Activated CD4-positive, alpha-beta T cell treated with anti-CD3 and anti-CD28 coated beads for 24 hours (primary cell): ENCODE results near the gene RPS6KA2.

Experiments used
- DNase-seq, 2 donors: peaks; one replicate each; pipeline ENCODE4 v3.0.0-alpha.2; 2020; ENCODE audit warnings: low read depth in 2 of 2

Gene RPS6KA2

GRCh38 chr6:166572370-166573261 lies 54.4 kb downstream of the RPS6KA2 start:
- no peak for DNase-seq

GRCh38 chr6:166570929-166571713 lies 55.9 kb downstream of the RPS6KA2 start:
- DNase-seq = no peak

GRCh38 chr6:166569206-166569605 lies 57.8 kb downstream of the RPS6KA2 start:
- DNase-seq = no peak

GRCh38 chr6:166567813-166568212 lies 59.2 kb downstream of the RPS6KA2 start:
- DNase-seq = no peak

DNA sequence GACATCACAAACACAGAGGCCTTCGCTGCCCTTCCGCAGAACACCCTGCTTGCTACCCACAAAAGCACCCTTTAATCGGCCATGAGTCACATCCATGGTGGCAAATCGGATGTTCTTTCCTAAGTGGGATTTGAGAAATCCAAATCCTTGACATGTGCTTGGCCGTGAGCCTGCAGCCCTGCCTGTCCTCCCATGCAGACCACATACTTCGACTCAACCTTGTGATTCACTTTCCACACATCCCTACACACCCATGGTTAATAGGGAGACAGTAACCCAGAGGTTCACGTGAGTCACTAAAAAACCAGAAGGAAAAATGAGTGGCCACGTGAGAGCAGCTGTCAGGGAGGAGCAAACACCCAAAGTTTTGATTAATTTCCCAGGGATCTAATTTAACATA lies 59.9 kb downstream of the RPS6KA2 start:
- DNase-seq = no peak

- DNase-seq = no peak
These were observed 60.7 kb downstream of the RPS6KA2 start for GRCh38 chr6:166566026-166567011.

- DNase-seq = no peak
These were observed 61.7 kb downstream of the RPS6KA2 start for GRCh38 chr6:166565084-166565967.

DNA sequence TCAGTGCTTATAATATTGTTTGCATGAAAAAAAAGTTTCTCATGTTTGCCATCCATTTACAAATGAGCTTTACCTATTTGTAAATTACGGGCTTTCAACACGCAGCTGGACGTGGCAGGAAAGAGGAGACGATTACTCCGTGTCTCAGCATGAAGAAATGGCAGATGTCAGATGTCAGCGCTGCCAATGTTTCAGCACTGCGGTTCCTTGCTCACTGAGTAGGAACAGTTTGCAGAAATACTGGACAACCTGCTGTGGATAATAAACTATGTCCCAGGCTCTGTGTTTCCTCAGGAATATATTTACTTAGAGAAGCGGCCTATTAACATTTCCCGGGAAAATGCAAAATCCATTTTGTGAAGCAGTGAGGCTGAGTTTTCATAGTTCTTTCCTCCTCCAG lies 63.2 kb downstream of the RPS6KA2 start:
- no peak for DNase-seq

DNA sequence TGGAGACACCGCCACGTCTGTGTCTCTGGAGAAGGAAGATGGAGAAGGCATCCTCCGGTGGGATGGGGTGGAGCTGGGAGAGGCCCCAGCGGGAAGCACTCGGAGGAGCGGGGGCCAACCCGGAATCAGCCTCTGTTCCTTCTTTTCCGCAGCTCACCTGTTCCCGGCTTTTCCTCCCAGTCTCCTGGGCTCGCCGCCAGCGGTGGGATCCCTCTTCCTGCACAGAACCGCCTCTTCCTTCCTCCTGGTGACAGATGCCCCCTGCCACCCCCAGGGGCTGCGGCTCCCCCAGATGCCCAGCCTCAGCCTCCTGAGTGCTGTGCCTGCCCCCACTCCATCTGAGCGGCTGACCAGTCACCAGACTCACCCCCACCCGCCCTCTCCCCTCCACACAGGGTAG lies 63.9 kb downstream of the RPS6KA2 start:
- no peak for DNase-seq

GRCh38 chr6:166562726-166563125 lies 64.3 kb downstream of the RPS6KA2 start:
- DNase-seq = no peak

GRCh38 chr6:166561771-166562359 lies 65.2 kb downstream of the RPS6KA2 start:
- DNase-seq = no peak

DNA sequence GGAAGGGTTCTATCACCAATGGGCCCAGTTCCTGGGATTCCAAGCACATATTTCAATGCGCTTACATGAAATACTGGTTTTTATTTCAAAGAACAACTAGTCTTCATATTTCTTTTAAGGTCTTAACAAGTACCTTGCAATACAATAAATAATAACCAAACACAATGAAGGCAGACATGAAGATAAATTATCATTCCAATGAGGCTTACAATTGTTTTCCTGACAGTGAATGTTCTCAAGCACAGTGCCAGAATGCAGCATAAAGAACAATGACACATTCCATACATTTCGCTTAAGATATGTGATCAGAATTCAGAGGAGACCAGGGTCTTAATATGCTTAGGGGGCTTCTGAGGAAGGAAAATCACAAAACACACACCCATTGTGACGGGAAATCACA lies 66.8 kb downstream of the RPS6KA2 start:
- DNase-seq = no peak

DNA sequence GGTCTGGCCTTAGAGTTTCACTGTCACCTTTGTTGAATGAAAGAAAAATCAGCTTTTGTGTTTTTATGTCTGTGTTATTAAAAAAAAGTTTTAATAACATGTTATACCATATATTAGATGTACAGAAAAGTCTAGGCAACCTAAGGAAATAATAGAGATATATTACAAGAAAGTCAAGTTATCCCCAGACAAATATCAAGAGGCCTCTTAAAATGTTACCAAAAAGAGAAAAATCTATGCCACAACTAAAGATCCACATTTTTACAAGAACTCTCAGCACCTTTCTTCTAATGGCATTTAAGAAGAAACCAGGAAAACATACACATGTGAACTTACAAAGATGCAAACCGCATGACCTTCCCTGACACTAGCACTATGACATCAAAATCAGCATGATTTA lies 67.4 kb downstream of the RPS6KA2 start:
- DNase-seq = no peak

DNA sequence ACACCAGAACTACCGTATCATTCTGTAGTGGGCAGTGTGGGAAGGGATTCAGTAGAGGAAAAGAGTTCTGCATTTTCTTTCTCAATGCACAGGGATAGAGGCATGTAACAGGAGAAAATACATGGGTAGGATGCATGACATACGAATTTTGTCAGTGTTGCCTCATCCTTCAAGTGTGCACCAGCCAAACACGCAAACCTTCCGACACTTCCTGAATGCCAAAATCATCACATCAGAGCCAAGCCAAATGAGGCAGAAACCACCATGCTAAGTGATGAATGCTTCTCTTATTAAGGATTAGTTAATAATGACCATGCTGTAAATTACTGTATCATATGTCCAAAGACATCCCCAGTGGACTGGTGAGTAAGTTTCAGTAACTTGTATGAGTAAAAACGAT lies 67.8 kb downstream of the RPS6KA2 start:
- DNase-seq = no peak

DNA sequence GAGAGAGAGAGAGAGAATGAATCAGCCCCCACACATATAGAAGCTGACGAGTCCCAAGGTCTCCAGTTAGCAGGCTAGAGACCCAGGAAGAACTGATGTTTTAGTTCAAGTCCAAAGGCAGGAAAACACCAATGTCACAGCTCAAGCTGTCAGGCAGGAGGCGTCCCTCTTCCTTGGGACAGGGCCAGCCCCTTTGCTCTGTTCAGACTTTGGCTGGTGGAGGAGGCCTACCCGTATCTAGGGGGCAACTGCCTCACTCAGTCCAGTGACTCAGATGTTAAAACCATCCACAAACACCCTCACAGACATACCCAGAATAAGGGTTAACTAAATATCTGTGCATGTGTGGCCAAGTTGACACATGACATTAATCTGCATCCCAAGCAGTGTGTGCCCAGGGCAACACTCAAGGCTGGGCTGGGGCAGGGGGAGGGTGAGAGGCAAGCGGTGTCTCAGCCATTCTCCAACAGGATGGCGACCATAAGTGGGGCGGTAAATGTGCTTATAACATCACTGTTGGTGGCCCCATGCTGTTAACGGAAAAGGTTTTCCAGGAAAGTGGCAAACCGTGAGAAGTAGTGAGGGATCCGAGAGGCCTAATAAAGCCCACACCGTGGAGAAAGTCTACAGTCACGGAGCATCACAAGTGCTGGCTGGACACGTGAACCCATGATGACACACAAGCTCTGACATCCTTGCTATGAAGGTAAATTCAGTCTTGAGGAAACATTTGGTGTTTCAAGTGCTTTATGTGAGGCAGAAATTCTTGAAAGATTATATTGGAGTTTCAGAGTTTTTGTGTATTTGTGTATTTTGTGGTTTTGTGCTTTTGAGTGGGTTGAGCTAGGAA lies 68.7 kb downstream of the RPS6KA2 start:
- no peak for DNase-seq

- DNase-seq = no peak
These were observed 70.2 kb downstream of the RPS6KA2 start for GRCh38 chr6:166556863-166557322.

DNA sequence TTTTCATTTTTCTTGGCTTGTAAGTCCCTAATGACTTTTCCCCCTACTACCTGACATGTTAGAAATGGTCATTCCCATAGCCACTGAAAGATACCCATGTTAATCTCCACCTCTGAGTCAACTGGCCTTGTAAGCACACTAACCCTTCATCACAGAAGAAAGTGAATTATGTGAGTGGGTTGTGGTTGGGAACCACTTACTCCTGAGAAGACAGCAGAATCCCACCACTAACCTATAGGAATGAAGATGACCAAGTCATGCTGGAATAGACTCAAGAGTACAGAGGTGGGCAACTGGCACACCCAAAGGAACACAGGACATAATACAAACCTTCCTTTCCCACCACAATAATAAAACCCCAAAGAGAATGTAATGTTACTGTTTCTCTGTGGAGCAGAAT lies 70.7 kb downstream of the RPS6KA2 start:
- no peak for DNase-seq

GRCh38 chr6:166555086-166555485 lies 72.0 kb downstream of the RPS6KA2 start:
- DNase-seq = no peak

GRCh38 chr6:166554316-166554715 lies 72.7 kb downstream of the RPS6KA2 start:
- no peak for DNase-seq
